Measurements from ENCODE around the gene SHISAL1. TPM values are rescaled to one million over a fixed set of nuclear protein-coding genes. Genes with fewer than 3 reads are reported as not detected.

Gene SHISAL1
- total RNA-seq, 1 experiment from 2014 or later, result 2.9 TPM

- Histone ChIP-seq H4K91ac (ENCODE audit: insufficient read length, low read depth, low read length) (no peak overlapping the region), H4K8ac (replicated peaks; ENCODE audit: insufficient read length, low read depth, low read length) (no peak overlapping the region), H3K4me2 (ENCODE audit: insufficient read depth, insufficient read length, low read length) (no peak overlapping the region), H3K79me1 (ENCODE audit: insufficient read depth, low read depth, low read length, poor library complexity, severe bottlenecking) (no peaks in the 10 kb centered on the region), H2BK15ac (ENCODE audit: low read depth, low read length) (no peak overlapping the region), H2BK20ac (ENCODE audit: low read depth, low read length, poor library complexity, severe bottlenecking) (no peak overlapping the region), H3K27me3 (ENCODE audit: insufficient read depth, low read length) (no peaks in the 10 kb centered on the region), H3K14ac (ENCODE audit: insufficient read depth, low read length) (no peak overlapping the region), H2BK5ac (ENCODE audit: insufficient read length, low read length) (no peak overlapping the region), H3K9me3 (ENCODE audit: control insufficient read depth, low read depth, low read length) (no peaks in the 10 kb centered on the region), H3K4me1 (ENCODE audit: insufficient read depth, low read length) (no peaks in the 10 kb centered on the region), H3K4ac (ENCODE audit: low read depth, low read length) (no peak overlapping the region), H3K79me2 (ENCODE audit: insufficient read depth, low read length) (no peaks in the 10 kb centered on the region), H4K20me1 (ENCODE audit: control insufficient read depth, insufficient read depth, insufficient read length) (no peaks in the 10 kb centered on the region), H2AFZ (ENCODE audit: low read length) (no peak overlapping the region), H3K23me2 (ENCODE audit: insufficient read length, low read depth, low read length, poor library complexity, severe bottlenecking) (no peaks in the 10 kb centered on the region), H4K5ac (ENCODE audit: insufficient read length, low read depth, low read length) (no peak overlapping the region), H3T11ph (ENCODE audit: low read length) (no peak overlapping the region), H3K23ac (ENCODE audit: insufficient read length, low read depth, low read length) (no peak overlapping the region), H3K18ac (ENCODE audit: insufficient read length, low read depth, low read length) (no peak overlapping the region), H3K9ac (ENCODE audit: extremely low read depth, insufficient read length, low read length) (no peak overlapping the region), H2BK12ac (ENCODE audit: insufficient read length, low read depth, low read length) (no peak overlapping the region), H2BK120ac (ENCODE audit: low read depth, low read length, poor library complexity, severe bottlenecking) (no peak overlapping the region), H3K27ac (ENCODE audit: insufficient read length, low read depth, low read length) (no peak overlapping the region), H2AK5ac (ENCODE audit: insufficient read length, low read length) (no peak overlapping the region), H3K56ac (ENCODE audit: insufficient read length, low read depth, low read length) (no peak overlapping the region)
- WGBS (ENCODE audit: extremely low coverage, insufficient read length, low lambda C conversion rate), result no CpG with 5 or more reads among the region's 10 CpGs
- Mint-ChIP-seq H3K4me1 (peaks cover 4 to 7% of the 10 kb centered on the region in 2 experiments; a peak in 3 of 4 replicates), H3K9me3 (no peaks in the 10 kb centered on the region), H3K27ac (no peak overlapping the region), H3K4me3 (no peak overlapping the region), H3K27me3 (ENCODE audit: low read depth) (no peaks in the 10 kb centered on the region; the same call in 1 of the 2 replicates), H3K36me3 (ENCODE audit: insufficient read depth in 1 of 3, low read depth in 3 of 3) (no peaks in the 10 kb centered on the region)
- TF ChIP-seq, protein P1, sequence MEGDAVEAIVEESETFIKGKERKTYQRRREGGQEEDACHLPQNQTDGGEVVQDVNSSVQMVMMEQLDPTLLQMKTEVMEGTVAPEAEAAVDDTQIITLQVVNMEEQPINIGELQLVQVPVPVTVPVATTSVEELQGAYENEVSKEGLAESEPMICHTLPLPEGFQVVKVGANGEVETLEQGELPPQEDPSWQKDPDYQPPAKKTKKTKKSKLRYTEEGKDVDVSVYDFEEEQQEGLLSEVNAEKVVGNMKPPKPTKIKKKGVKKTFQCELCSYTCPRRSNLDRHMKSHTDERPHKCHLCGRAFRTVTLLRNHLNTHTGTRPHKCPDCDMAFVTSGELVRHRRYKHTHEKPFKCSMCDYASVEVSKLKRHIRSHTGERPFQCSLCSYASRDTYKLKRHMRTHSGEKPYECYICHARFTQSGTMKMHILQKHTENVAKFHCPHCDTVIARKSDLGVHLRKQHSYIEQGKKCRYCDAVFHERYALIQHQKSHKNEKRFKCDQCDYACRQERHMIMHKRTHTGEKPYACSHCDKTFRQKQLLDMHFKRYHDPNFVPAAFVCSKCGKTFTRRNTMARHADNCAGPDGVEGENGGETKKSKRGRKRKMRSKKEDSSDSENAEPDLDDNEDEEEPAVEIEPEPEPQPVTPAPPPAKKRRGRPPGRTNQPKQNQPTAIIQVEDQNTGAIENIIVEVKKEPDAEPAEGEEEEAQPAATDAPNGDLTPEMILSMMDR (conservative IDR thresholded peaks at IDR 0.05), result peak; percentile 28; the same call in 1 of the 3 replicates
- no peak for DNase-seq
Measured at GRCh38 chr22:44311104-44311854, 1.5 kb downstream of the SHISAL1 start.
